GM12874 (cell line): ENCODE results near the gene ZSCAN10.

Experiments
- CTCF ChIP-seq: IDR thresholded peaks from 2 replicates; pipeline ENCODE4 v1.5.1; 2011; ENCODE audit warnings: low read depth, mild to moderate bottlenecking, control low read depth, low read length, moderate library complexity; ENCODE audit not compliant: insufficient read depth

Gene ZSCAN10

GRCh38 chr16:3112881-3113574 is 13.9 kb upstream of the ZSCAN10 start:
- TF ChIP-seq CTCF, result no peak

- no peak for TF ChIP-seq CTCF
Measured at GRCh38 chr16:3112058-3112880, 13.2 kb upstream of the ZSCAN10 start, which contains the start of gene ZNF205. Gene ZNF205 (plus strand): TSS chr16:3112586. CDS start chr16:3113431, 845 bp downstream.

- no peak for TF ChIP-seq CTCF
Measured at GRCh38 chr16:3106205-3106928, 7.3 kb upstream of the ZSCAN10 start.

- no peak for TF ChIP-seq CTCF
Measured at GRCh38 chr16:3101841-3102470, 2.9 kb upstream of the ZSCAN10 start.

- peak; percentile 76 for TF ChIP-seq CTCF
Measured at GRCh38 chr16:3101018-3101840, 2.1 kb upstream of the ZSCAN10 start.

GRCh38 chr16:3099732-3100499 is 822 bp upstream of the ZSCAN10 start:
- no peak for TF ChIP-seq CTCF
